ENCODE results near the gene SYCP2. TPM values are rescaled to one million over a fixed set of nuclear protein-coding genes. Genes with fewer than 3 reads are reported as not detected.

The SYCP2 gene
- total and polyA plus RNA-seq, 2 of the 8 experiments (the other 6 are each of a cell fraction or from before 2014, with no cell fraction given) = 0.02 to 0.50 TPM

DNA sequence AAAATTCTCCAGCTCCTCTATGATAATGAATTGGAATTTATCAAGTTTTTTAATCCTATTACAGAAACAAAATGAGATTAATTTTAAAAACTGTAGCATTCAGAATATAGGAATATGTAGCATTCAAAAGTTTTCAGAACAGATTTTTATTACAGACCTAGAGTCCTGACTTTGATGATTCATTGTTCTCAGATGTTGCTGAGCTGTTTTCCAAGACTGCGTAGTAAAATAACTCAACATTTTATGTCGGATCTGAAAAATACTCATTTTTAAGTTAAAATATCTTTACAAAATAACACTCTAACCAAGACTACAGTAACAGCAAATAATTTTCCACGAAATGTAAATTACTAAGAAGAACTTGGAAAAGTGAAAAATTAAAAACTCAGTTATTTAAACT, 67.1 kb downstream of the SYCP2 start:
- H2BK5ac ChIP-seq (ENCODE audit: low read depth, low read length) = no peak overlapping the region
- H3K27me3 ChIP-seq (replicated peaks in 1 of 4; ENCODE audit: control insufficient read depth in 3 of 4, extremely low read depth in 1 of 4, insufficient read depth in 3 of 4, low read length in 3 of 4) = no peaks in the 10 kb centered on the region
- no peaks in the 10 kb centered on the region for H3K23me2 ChIP-seq (ENCODE audit: low read depth, low read length)
- H3K56ac ChIP-seq (replicated peaks; ENCODE audit: insufficient read length, low read depth, low read length) = no peak overlapping the region
- DNase-seq (ENCODE audit: low read depth in 1 of 2, low spot score in 2 of 2) (no peak), FAIRE-seq (no peak)
- H2AFZ ChIP-seq (ENCODE audit: low read length) = no peak overlapping the region
- no peak overlapping the region for H3K4me3 ChIP-seq (ENCODE audit: extremely low read depth in 1 of 4, insufficient read depth in 2 of 4, low read depth in 3 of 4, low read length in 4 of 4)
- H3K4me2 ChIP-seq (ENCODE audit: insufficient read depth in 1 of 2, low read depth in 2 of 2, low read length in 2 of 2) = no peak overlapping the region
- H3K79me2 ChIP-seq (ENCODE audit: control insufficient read depth in 1 of 2, insufficient read depth in 2 of 2, low read length in 2 of 2) = no peaks in the 10 kb centered on the region
- H2BK120ac ChIP-seq (replicated peaks; ENCODE audit: low read depth, low read length) = no peak overlapping the region
- H2BK12ac ChIP-seq (ENCODE audit: low read depth, low read length) = no peak overlapping the region
- 60% methylated on average over 3 of the region's 3 CpGs; no CpG with 5 or more reads in 1 of the 2 experiments for WGBS, 2 experiments (ENCODE audit: extremely low coverage in 1 of 2, insufficient coverage in 1 of 2, insufficient read length in 1 of 2, insufficient replicate concordance in 2 of 2, low coverage in 1 of 2, low lambda C conversion rate in 2 of 2, missing lambda C conversion rate in 1 of 2)
- no peak overlapping the region for H2BK15ac ChIP-seq (ENCODE audit: low read length)
- H4K91ac ChIP-seq (replicated peaks; ENCODE audit: insufficient read length, low read length) = no peak overlapping the region
- H3K18ac ChIP-seq (ENCODE audit: extremely low read depth, low read length) = no peak overlapping the region
- H4K8ac ChIP-seq (ENCODE audit: extremely low read depth, insufficient read depth, low read length) = no peak overlapping the region
- no peaks in the 10 kb centered on the region for H3K79me1 ChIP-seq (ENCODE audit: low read depth, low read length)
- H2AK5ac ChIP-seq (ENCODE audit: low read depth, low read length) = no peak overlapping the region
- no peak overlapping the region for H3K14ac ChIP-seq (ENCODE audit: insufficient read length)
- H3K27ac ChIP-seq (ENCODE audit: low read depth, low read length) = no peak overlapping the region
- POLR2A ChIA-PET (ENCODE audit: partially characterized antibody) = no interaction called here
- no peaks in the 10 kb centered on the region for H3K36me3 ChIP-seq (ENCODE audit: control insufficient read depth in 2 of 4, insufficient read depth in 4 of 4, low read length in 3 of 4)
- no peaks in the 10 kb centered on the region for H3K4me1 ChIP-seq (replicated peaks in 1 of 4; ENCODE audit: control insufficient read depth in 3 of 4, insufficient read depth in 4 of 4, low read length in 3 of 4)
- no peaks in the 10 kb centered on the region for H4K20me1 ChIP-seq (replicated peaks in 1 of 2; ENCODE audit: control insufficient read depth in 1 of 2, insufficient read depth in 2 of 2, low read length in 2 of 2)
- H3K23ac ChIP-seq (ENCODE audit: insufficient read length) = no peak overlapping the region
- no peak overlapping the region for H4K5ac ChIP-seq (ENCODE audit: insufficient read length, low read depth, low read length)
- peaks cover 30 to 52% of the 10 kb centered on the region in 2 experiments for H3K9me3 ChIP-seq (ENCODE audit: insufficient read depth in 2 of 2, low read depth in 1 of 2, low read length in 1 of 2)
- no peak overlapping the region for H3K9ac ChIP-seq (replicated peaks in 1 of 4; ENCODE audit: extremely low read depth in 1 of 4, low read depth in 3 of 4, low read length in 3 of 4)
- H3K4ac ChIP-seq (replicated peaks; ENCODE audit: insufficient read length, low read depth, low read length) = no peak overlapping the region
- no peak overlapping the region for H2BK20ac ChIP-seq (ENCODE audit: low read length)
- CTCF ChIA-PET (ENCODE audit: partially characterized antibody) = interaction anchor here (0.7 kb wide), 1 partner anchor 295 kb away, joined by 3 read pairs; no protein-coding TSS in a partner anchor
- TF ChIP-seq RAD21 (IDR thresholded peaks at IDR 0.05 in 1 of 2, conservative IDR thresholded peaks at IDR 0.05 in 1 of 2; ENCODE audit: low read depth in 2 of 2, low read length in 2 of 2) (no peak), SP2 (IDR thresholded peaks at IDR 0.05; ENCODE audit: low read length) (no peak), SIRT6 (IDR thresholded peaks at IDR 0.05; ENCODE audit: low read length) (no peak), KDM1A (IDR thresholded peaks at IDR 0.05; ENCODE audit: borderline replicate concordance, low read length) (no peak), CHD2 (IDR thresholded peaks at IDR 0.05; ENCODE audit: low read length) (no peak), CBX5 (IDR thresholded peaks at IDR 0.05; ENCODE audit: low read depth, low read length) (no peak), SRF (IDR thresholded peaks at IDR 0.05; ENCODE audit: low read depth, low read length) (no peak), RFX5 (IDR thresholded peaks at IDR 0.05; ENCODE audit: borderline replicate concordance, low read depth, low read length) (no peak), BRCA1 (IDR thresholded peaks at IDR 0.05; ENCODE audit: low read depth, low read length) (no peak), JUN (IDR thresholded peaks at IDR 0.05; ENCODE audit: low read depth, low read length) (no peak), JUND (IDR thresholded peaks at IDR 0.05; ENCODE audit: low read length) (no peak), RBBP5 (IDR thresholded peaks at IDR 0.05; ENCODE audit: borderline replicate concordance, low read depth, low read length) (no peak), ATF3 (IDR thresholded peaks at IDR 0.05; ENCODE audit: insufficient read depth, low read depth, low read length) (no peak), ZNF274 (IDR thresholded peaks at IDR 0.05; ENCODE audit: borderline replicate concordance, extremely low read depth, low read length) (no peak), SP1 (IDR thresholded peaks at IDR 0.05; ENCODE audit: low read depth, low read length) (no peak), POLR2A (IDR thresholded peaks at IDR 0.05; ENCODE audit: control extremely low read depth in 1 of 2, low read depth in 2 of 2, low read length in 2 of 2) (no peak)

All from H1 (cell line).